ENCODE results near the gene MTMR3.

GRCh38 chr22:29937940-29938693 lies 55.1 kb downstream of the MTMR3 start:
- TF ChIP-seq CTCF (IDR thresholded peaks at IDR 0.05) (no peak), REST (IDR thresholded peaks at IDR 0.05; ENCODE audit: insufficient read depth in 1 of 2, low read depth in 2 of 2, low read length in 1 of 2) (no peak), TCF7L2 (IDR thresholded peaks at IDR 0.05; ENCODE audit: low read depth, low read length) (no peak), POLR2AphosphoS5 (IDR thresholded peaks at IDR 0.05; ENCODE audit: low read depth, low read length) (no peak)

All from Panc1 (cell line).